ENCODE results near the gene ZMIZ1.

ZMIZ1 gene

GRCh38 chr10:79065091-79065551, 3.6 kb upstream of the ZMIZ1 start:
- H3K4me1 ChIP-seq (ENCODE audit: insufficient read depth, insufficient read length): peaks cover 8% of the 10 kb centered on the region
- H3K27me3 ChIP-seq (ENCODE audit: insufficient read depth, insufficient read length): peaks cover 9% of the 10 kb centered on the region
- no peak overlapping the region for H3K4me3 ChIP-seq (ENCODE audit: insufficient read length, low read depth)
- no peak for DNase-seq (ENCODE audit: low read depth, low spot score)
- TF ChIP-seq YY1 (IDR thresholded peaks at IDR 0.05; ENCODE audit: insufficient read depth, insufficient read length) (no peak), ZNF274 (IDR thresholded peaks at IDR 0.05; ENCODE audit: low read depth, low read length) (no peak), SUZ12 (IDR thresholded peaks at IDR 0.05; ENCODE audit: extremely low read depth, insufficient read depth, insufficient read length) (no peak)
- no peaks in the 10 kb centered on the region for H3K9me3 ChIP-seq (ENCODE audit: insufficient read depth, low read length)
- H3K9ac ChIP-seq (ENCODE audit: insufficient read length, low read depth): no peak overlapping the region
- no peaks in the 10 kb centered on the region for H3K36me3 ChIP-seq (ENCODE audit: insufficient read depth, insufficient read length, low read length)

DNA sequence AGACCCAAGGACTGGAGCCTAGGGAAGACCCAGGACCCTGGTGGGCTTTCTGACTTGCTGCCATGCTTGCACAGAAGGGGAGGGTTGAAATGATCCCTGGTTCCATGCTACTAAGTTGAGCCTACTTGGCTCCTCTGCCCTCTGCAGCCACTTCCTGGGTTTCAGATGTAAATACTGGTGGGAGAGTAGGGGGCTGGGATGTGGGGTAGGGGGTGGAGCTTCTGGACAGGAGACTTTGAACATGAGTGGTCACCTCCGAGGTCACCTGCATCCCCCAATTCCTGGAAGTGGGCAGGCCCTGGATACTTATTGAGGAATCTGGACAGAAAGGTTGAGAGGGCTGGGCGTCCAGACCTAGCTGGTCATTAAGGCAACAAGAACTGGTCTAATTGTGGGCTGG, 2.9 kb upstream of the ZMIZ1 start:
- Histone ChIP-seq H3K4me3 (ENCODE audit: insufficient read length, low read depth) (no peak overlapping the region), H3K9ac (ENCODE audit: insufficient read length, low read depth) (no peak overlapping the region), H3K9me3 (ENCODE audit: insufficient read depth, low read length) (no peaks in the 10 kb centered on the region), H3K4me1 (ENCODE audit: insufficient read depth, insufficient read length) (peaks cover 8% of the 10 kb centered on the region), H3K27me3 (ENCODE audit: insufficient read depth, insufficient read length) (peaks cover 5% of the 10 kb centered on the region), H3K36me3 (ENCODE audit: insufficient read depth, insufficient read length, low read length) (no peaks in the 10 kb centered on the region)
- DNase-seq (ENCODE audit: low read depth, low spot score): no peak
- TF ChIP-seq YY1 (IDR thresholded peaks at IDR 0.05; ENCODE audit: insufficient read depth, insufficient read length): no peak
- TF ChIP-seq ZNF274 (IDR thresholded peaks at IDR 0.05; ENCODE audit: low read depth, low read length): no peak
- no peak for TF ChIP-seq SUZ12 (IDR thresholded peaks at IDR 0.05; ENCODE audit: extremely low read depth, insufficient read depth, insufficient read length)

DNA sequence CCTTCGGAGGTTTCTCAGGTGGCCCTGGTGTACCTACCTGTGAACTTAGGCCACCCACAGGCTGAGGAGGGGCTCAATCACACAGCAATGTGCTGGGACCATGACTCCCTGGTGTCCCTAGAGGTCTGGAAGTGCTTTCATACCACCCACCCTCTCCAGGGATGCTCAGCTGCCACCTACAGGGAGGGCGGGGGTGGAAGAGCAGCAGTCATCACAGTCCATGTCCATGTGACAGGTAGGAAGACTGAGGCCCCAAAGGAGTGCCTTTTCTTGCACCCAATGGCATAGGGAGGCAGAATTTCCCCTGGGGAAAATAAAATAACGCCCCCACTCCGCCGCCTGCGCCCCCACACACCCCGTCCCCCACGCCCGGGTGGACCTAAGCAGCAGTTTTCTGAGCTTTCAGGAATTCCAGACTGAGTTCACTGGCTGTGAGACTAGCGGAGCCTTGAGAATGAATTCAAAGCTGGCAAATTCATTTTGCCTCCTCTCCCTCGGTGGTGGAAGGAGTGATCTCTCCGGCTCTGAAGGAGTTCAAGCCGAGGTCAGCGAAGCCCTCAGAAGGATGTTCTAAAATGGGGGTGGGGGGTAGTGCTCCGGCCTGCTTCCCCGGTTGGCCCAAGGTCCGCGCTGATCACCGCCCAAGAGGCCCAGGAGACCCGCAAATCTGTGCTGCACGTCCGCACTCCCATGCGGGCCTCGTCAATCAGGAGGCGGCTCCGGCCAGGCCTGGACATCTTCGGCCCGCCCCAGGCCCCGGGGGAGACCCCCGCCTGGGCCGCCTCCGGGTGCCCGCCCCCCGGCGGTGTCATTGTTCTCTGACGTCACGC, 2.1 kb upstream of the ZMIZ1 start:
- Histone ChIP-seq H3K9ac (ENCODE audit: insufficient read length, low read depth) (peak overlapping the region; percentile 32), H3K4me1 (ENCODE audit: insufficient read depth, insufficient read length) (peaks cover 8% of the 10 kb centered on the region), H3K4me3 (ENCODE audit: insufficient read length, low read depth) (peak overlapping the region; percentile 46), H3K36me3 (ENCODE audit: insufficient read depth, insufficient read length, low read length) (no peaks in the 10 kb centered on the region), H3K9me3 (ENCODE audit: insufficient read depth, low read length) (no peaks in the 10 kb centered on the region), H3K27me3 (ENCODE audit: insufficient read depth, insufficient read length) (peaks cover 4% of the 10 kb centered on the region)
- no peak for DNase-seq (ENCODE audit: low read depth, low spot score)
- TF ChIP-seq ZNF274 (IDR thresholded peaks at IDR 0.05; ENCODE audit: low read depth, low read length) (no peak), SUZ12 (IDR thresholded peaks at IDR 0.05; ENCODE audit: extremely low read depth, insufficient read depth, insufficient read length) (no peak), YY1 (IDR thresholded peaks at IDR 0.05; ENCODE audit: insufficient read depth, insufficient read length) (no peak)

DNA sequence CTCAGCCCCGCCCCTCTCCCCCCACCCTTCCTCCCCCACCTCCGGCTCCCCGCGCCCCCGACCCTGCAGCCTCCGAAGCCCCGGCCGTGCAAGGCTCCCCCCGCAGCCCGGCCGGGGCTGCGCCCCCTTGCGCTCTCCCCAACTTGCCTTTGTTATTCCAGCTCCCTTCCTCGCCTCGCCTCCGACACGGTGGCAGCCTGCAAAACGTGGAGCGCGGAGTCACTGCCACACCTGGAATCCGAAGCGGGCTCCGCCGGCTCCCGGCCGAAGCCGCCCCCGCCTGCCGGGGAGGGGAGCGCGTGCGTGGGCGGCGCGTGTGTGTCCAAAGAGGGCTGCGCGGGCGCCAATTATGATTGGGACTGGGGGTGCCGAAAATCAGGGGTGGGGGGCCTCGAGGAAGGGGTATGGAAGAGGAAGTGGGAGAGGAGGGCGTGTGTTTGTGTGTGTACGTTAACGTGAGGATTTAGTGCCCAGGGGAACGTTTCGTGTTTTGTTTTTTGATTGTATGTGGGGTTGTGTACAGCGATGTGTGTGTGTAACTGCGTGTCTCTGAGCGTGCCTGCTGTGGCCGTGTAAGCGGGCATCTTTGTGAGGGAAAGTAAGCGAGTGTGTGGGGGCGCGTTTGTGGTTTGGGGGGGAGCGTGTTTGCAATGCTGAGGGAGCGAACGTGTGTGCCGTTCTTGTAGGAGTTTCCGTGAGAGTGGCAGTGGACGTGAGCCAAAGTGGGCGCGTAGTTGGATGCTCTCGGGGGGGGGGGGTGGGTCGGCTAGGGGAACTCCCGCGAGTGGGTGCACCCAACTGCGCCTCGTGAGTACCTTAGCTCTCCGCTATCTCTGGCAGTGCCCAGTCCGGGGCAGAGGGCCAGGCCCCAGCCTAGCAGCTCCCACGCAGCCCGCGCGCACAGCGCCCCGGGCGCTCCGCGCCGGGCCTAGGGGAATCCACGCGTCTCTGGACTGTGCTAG, 1.2 kb upstream of the ZMIZ1 start:
- TF ChIP-seq ZNF274 (IDR thresholded peaks at IDR 0.05; ENCODE audit: low read depth, low read length) (no peak), YY1 (IDR thresholded peaks at IDR 0.05; ENCODE audit: insufficient read depth, insufficient read length) (no peak), SUZ12 (IDR thresholded peaks at IDR 0.05; ENCODE audit: extremely low read depth, insufficient read depth, insufficient read length) (no peak)

GRCh38 chr10:79068203-79068561, 584 bp upstream of the ZMIZ1 start:
- TF ChIP-seq ZNF274 (IDR thresholded peaks at IDR 0.05; ENCODE audit: low read depth, low read length) (no peak), SUZ12 (IDR thresholded peaks at IDR 0.05; ENCODE audit: extremely low read depth, insufficient read depth, insufficient read length) (no peak), YY1 (IDR thresholded peaks at IDR 0.05; ENCODE audit: insufficient read depth, insufficient read length) (no peak)
- H3K9me3 ChIP-seq (ENCODE audit: insufficient read depth, low read length): no peaks in the 10 kb centered on the region
- H3K36me3 ChIP-seq (ENCODE audit: insufficient read depth, insufficient read length, low read length): peaks cover 3% of the 10 kb centered on the region
- peaks cover 4% of the 10 kb centered on the region for H3K27me3 ChIP-seq (ENCODE audit: insufficient read depth, insufficient read length)
- DNase-seq (ENCODE audit: low read depth, low spot score): no peak
- peak overlapping the region; percentile 72 for H3K9ac ChIP-seq (ENCODE audit: insufficient read length, low read depth)
- H3K4me1 ChIP-seq (ENCODE audit: insufficient read depth, insufficient read length): peaks cover 14% of the 10 kb centered on the region
- H3K4me3 ChIP-seq (ENCODE audit: insufficient read length, low read depth): peak overlapping the region; percentile 26

More for the DNA sequence above, 1.2 kb upstream of the ZMIZ1 start:
- Histone ChIP-seq H3K9me3 (ENCODE audit: insufficient read depth, low read length) (no peaks in the 10 kb centered on the region), H3K4me1 (ENCODE audit: insufficient read depth, insufficient read length) (peaks cover 8% of the 10 kb centered on the region), H3K9ac (ENCODE audit: insufficient read length, low read depth) (peak overlapping the region; percentile 72), H3K36me3 (ENCODE audit: insufficient read depth, insufficient read length, low read length) (peaks cover under 1% of the 10 kb centered on the region), H3K4me3 (ENCODE audit: insufficient read length, low read depth) (peak overlapping the region; percentile 43), H3K27me3 (ENCODE audit: insufficient read depth, insufficient read length) (peaks cover 4% of the 10 kb centered on the region)
- peak; percentile 90 for DNase-seq (ENCODE audit: low read depth, low spot score)

GRCh38 chr10:79069325-79070080, 737 bp downstream of the ZMIZ1 start:
- DNase-seq (ENCODE audit: low read depth, low spot score): no peak
- peak overlapping the region; percentile 92 for H3K4me3 ChIP-seq (ENCODE audit: insufficient read length, low read depth)
- H3K9ac ChIP-seq (ENCODE audit: insufficient read length, low read depth): peak overlapping the region; percentile 93
- TF ChIP-seq YY1 (IDR thresholded peaks at IDR 0.05; ENCODE audit: insufficient read depth, insufficient read length) (no peak), ZNF274 (IDR thresholded peaks at IDR 0.05; ENCODE audit: low read depth, low read length) (no peak), SUZ12 (IDR thresholded peaks at IDR 0.05; ENCODE audit: extremely low read depth, insufficient read depth, insufficient read length) (no peak)
- no peaks in the 10 kb centered on the region for H3K9me3 ChIP-seq (ENCODE audit: insufficient read depth, low read length)
- H3K36me3 ChIP-seq (ENCODE audit: insufficient read depth, insufficient read length, low read length): peaks cover 3% of the 10 kb centered on the region
- peaks cover 4% of the 10 kb centered on the region for H3K27me3 ChIP-seq (ENCODE audit: insufficient read depth, insufficient read length)
- peaks cover 24% of the 10 kb centered on the region for H3K4me1 ChIP-seq (ENCODE audit: insufficient read depth, insufficient read length)

Data from NT2/D1 (cell line).